H1 (cell line): ENCODE data around the gene AGAP1. TPM values are rescaled to one million over a fixed set of nuclear protein-coding genes. Genes with fewer than 3 reads are reported as not detected.

Experiments
- CTCF ChIA-PET: fragments of 300-600 bp; sonication (Branson Sonifier 250); formaldehyde crosslinking; loops from one replicate; lab custom pipeline; 2021; ENCODE audit not compliant: partially characterized antibody; lab: Charles Lee
- POLR2A ChIA-PET: fragments of 300-600 bp; sonication (Branson Sonifier 250); formaldehyde crosslinking; loops from one replicate; lab custom pipeline; 2021; ENCODE audit warnings: inconsistent platforms; ENCODE audit not compliant: partially characterized antibody; lab: Charles Lee
- DNase-seq, 2 experiments: peaks; one replicate each; pipeline versions ENCODE4 v3.0.0 to v3.0.0-alpha.2; 2010 to 2022; ENCODE audit warnings: low spot score in 2 of 2, low read depth in 1 of 2, mixed read lengths in 1 of 2
- FAIRE-seq: peaks from 2 replicates; lab custom pipeline; 2011; peaks lifted over from hg19 to GRCh38; lab: Jason Lieb, UNC
- H2AFZ ChIP-seq: 2 replicates; pipeline ENCODE4 v1.8.1; 2012; ENCODE audit warnings: low read length, inconsistent platforms
- H2AK5ac ChIP-seq: 2 replicates; pipeline ENCODE4 v1.6.1; 2013; ENCODE audit warnings: low read depth, low read length
- H2BK120ac ChIP-seq: replicated peaks from 2 replicates; pipeline ENCODE3; 2013; ENCODE audit warnings: low read depth, low read length, inconsistent platforms
- H2BK12ac ChIP-seq: 2 replicates; pipeline ENCODE4 v1.6.1; 2013; ENCODE audit warnings: low read depth, low read length
- H2BK15ac ChIP-seq: 2 replicates; pipeline ENCODE4 v1.6.1; 2013; ENCODE audit warnings: low read length
- H2BK20ac ChIP-seq: 2 replicates; pipeline ENCODE4 v1.6.1; 2013; ENCODE audit warnings: low read length
- H2BK5ac ChIP-seq: 2 replicates; pipeline ENCODE4 v1.6.1; 2013; ENCODE audit warnings: low read depth, low read length
- H3K14ac ChIP-seq: 2 replicates; pipeline ENCODE4 v1.6.1; 2013; ENCODE audit warnings: inconsistent platforms; ENCODE audit not compliant: insufficient read length
- H3K18ac ChIP-seq: 2 replicates; pipeline ENCODE4 v1.6.1; 2013; ENCODE audit warnings: low read length; ENCODE audit errors: extremely low read depth
- H3K23ac ChIP-seq: 2 replicates; pipeline ENCODE4 v1.6.1; 2013; ENCODE audit warnings: inconsistent platforms; ENCODE audit not compliant: insufficient read length
- H3K23me2 ChIP-seq: 2 replicates; pipeline ENCODE4 v1.6.1; 2013; ENCODE audit warnings: low read depth, low read length
- H3K27ac ChIP-seq: 2 replicates; pipeline ENCODE4 v1.6.1; 2011; ENCODE audit warnings: low read depth, low read length, inconsistent platforms
- H3K27me3 ChIP-seq, 4 experiments: replicated peaks in 1 of 4; 1 replicate in 1 of 4; 2 replicates in 3 of 4; pipeline versions ENCODE4 v1.6.1 to v1.8.1; 2011 to 2013; ENCODE audit warnings: low read length in 3 of 4, mild to moderate bottlenecking in 3 of 4, inconsistent platforms in 2 of 4, mixed read lengths in 2 of 4, moderate library complexity in 1 of 4; ENCODE audit not compliant: control insufficient read depth in 3 of 4, insufficient read depth in 3 of 4; ENCODE audit errors: extremely low read depth in 1 of 4
- H3K36me3 ChIP-seq, 4 experiments: 2 replicates each; pipeline versions ENCODE4 v1.6.1 to v1.8.1; 2011 to 2013; ENCODE audit warnings: mild to moderate bottlenecking in 4 of 4, low read length in 3 of 4, moderate library complexity in 2 of 4, control low read depth in 1 of 4, inconsistent platforms in 1 of 4; ENCODE audit not compliant: insufficient read depth in 4 of 4, control insufficient read depth in 2 of 4
- H3K4ac ChIP-seq: replicated peaks from 2 replicates; pipeline ENCODE3; 2013; ENCODE audit warnings: low read length, low read depth, mixed read lengths, inconsistent platforms; ENCODE audit not compliant: insufficient read length
- H3K4me1 ChIP-seq, 4 experiments: replicated peaks in 1 of 4; 1 replicate in 1 of 4; 2 replicates in 3 of 4; pipeline versions ENCODE4 v1.6.1 to v1.8.1; 2011 to 2013; ENCODE audit warnings: low read length in 3 of 4, inconsistent platforms in 2 of 4, mixed read lengths in 1 of 4; ENCODE audit not compliant: insufficient read depth in 4 of 4, control insufficient read depth in 3 of 4
- H3K4me2 ChIP-seq, 2 experiments: 2 replicates each; pipeline versions ENCODE4 v1.6.1 to v1.8.1; 2011 to 2013; ENCODE audit warnings: low read depth in 2 of 2, low read length in 2 of 2, control low read depth in 1 of 2, inconsistent platforms in 1 of 2, mild to moderate bottlenecking in 1 of 2; ENCODE audit not compliant: insufficient read depth in 1 of 2
- H3K4me3 ChIP-seq, 4 experiments: fragments of 200-600, 300-600 bp in 1 of 4; sonication (generic), shearing (Covaris generic), sonication (Bioruptor Twin) in 1 of 4; 2 replicates each; pipeline versions ENCODE4 v1.5.1 to v1.8.1; 2011 to 2016; ENCODE audit warnings: low read length in 4 of 4, low read depth in 3 of 4, control low read depth in 2 of 4, inconsistent platforms in 2 of 4, mild to moderate bottlenecking in 2 of 4, mixed read lengths in 1 of 4, moderate library complexity in 1 of 4; ENCODE audit not compliant: insufficient read depth in 2 of 4; ENCODE audit errors: extremely low read depth in 1 of 4
- H3K56ac ChIP-seq: replicated peaks from 2 replicates; pipeline ENCODE3; 2013; ENCODE audit warnings: low read depth, mild to moderate bottlenecking, mixed read lengths, low read length, inconsistent platforms; ENCODE audit not compliant: insufficient read length
- H3K79me1 ChIP-seq: 2 replicates; pipeline ENCODE4 v1.6.1; 2013; ENCODE audit warnings: low read depth, low read length, control low read depth
- H3K79me2 ChIP-seq, 2 experiments: 2 replicates each; pipeline versions ENCODE4 v1.6.1 to v1.8.1; 2012 to 2013; ENCODE audit warnings: low read length in 2 of 2, mild to moderate bottlenecking in 2 of 2, inconsistent platforms in 1 of 2; ENCODE audit not compliant: insufficient read depth in 2 of 2, control insufficient read depth in 1 of 2
- H3K9ac ChIP-seq, 4 experiments: replicated peaks in 1 of 4; 1 replicate in 1 of 4; 2 replicates in 3 of 4; pipeline versions ENCODE4 v1.6.1 to v1.8.1; 2011 to 2013; ENCODE audit warnings: low read depth in 3 of 4, low read length in 3 of 4, control low read depth in 2 of 4, mild to moderate bottlenecking in 2 of 4, moderate library complexity in 2 of 4, inconsistent platforms in 1 of 4; ENCODE audit errors: extremely low read depth in 1 of 4
- H3K9me3 ChIP-seq, 2 experiments: 2 replicates each; pipeline versions ENCODE4 v1.6.1 to v1.8.1; 2012 to 2013; ENCODE audit warnings: mild to moderate bottlenecking in 2 of 2, moderate library complexity in 2 of 2, control low read depth in 1 of 2, inconsistent platforms in 1 of 2, low read depth in 1 of 2, low read length in 1 of 2, mixed read lengths in 1 of 2; ENCODE audit not compliant: insufficient read depth in 2 of 2
- H4K20me1 ChIP-seq, 2 experiments: replicated peaks in 1 of 2; 2 replicates each; pipeline versions ENCODE3 to v1.8.1; 2011 to 2013; ENCODE audit warnings: inconsistent platforms in 2 of 2, low read length in 2 of 2, mild to moderate bottlenecking in 1 of 2; ENCODE audit not compliant: insufficient read depth in 2 of 2, control insufficient read depth in 1 of 2
- H4K5ac ChIP-seq: 2 replicates; pipeline ENCODE4 v1.6.1; 2013; ENCODE audit warnings: low read length, low read depth, mixed read lengths, inconsistent platforms; ENCODE audit not compliant: insufficient read length
- H4K8ac ChIP-seq: 2 replicates; pipeline ENCODE4 v1.8.0; 2013; ENCODE audit warnings: mild to moderate bottlenecking, moderate library complexity, low read length, inconsistent platforms; ENCODE audit not compliant: insufficient read depth; ENCODE audit errors: extremely low read depth
- H4K91ac ChIP-seq: replicated peaks from 2 replicates; pipeline ENCODE3; 2013; ENCODE audit warnings: low read length, mixed read lengths, inconsistent platforms; ENCODE audit not compliant: insufficient read length
- BRCA1 ChIP-seq: IDR thresholded peaks from 2 replicates; pipeline ENCODE4 v1.6.1; 2012; ENCODE audit warnings: low read depth, low read length, improper control_type of control experiment
- CHD1 ChIP-seq: IDR thresholded peaks from 2 replicates; pipeline ENCODE4 v1.6.1; 2012; ENCODE audit warnings: low read depth, low read length, improper control_type of control experiment
- EP300 ChIP-seq, 2 experiments: IDR thresholded peaks; 1 replicate in 1 of 2; 2 replicates in 1 of 2; pipeline ENCODE4 v1.6.1; 2011 to 2012; ENCODE audit warnings: low read depth in 2 of 2, low read length in 2 of 2, mild to moderate bottlenecking in 2 of 2, borderline replicate concordance in 1 of 2, inconsistent platforms in 1 of 2, moderate library complexity in 1 of 2
- HDAC2 ChIP-seq, 2 experiments: fragments of 300-600 bp in 1 of 2; sonication (generic) in 1 of 2; IDR thresholded peaks; 2 replicates each; pipeline ENCODE4 v1.6.1; 2011 to 2012; ENCODE audit warnings: low read depth in 2 of 2, low read length in 2 of 2, mild to moderate bottlenecking in 2 of 2, moderate library complexity in 2 of 2, borderline replicate concordance in 1 of 2, inconsistent platforms in 1 of 2
- JUN ChIP-seq: IDR thresholded peaks from 2 replicates; pipeline ENCODE4 v1.6.1; 2011; ENCODE audit warnings: low read depth, mild to moderate bottlenecking, improper control_type of control experiment, low read length
- NANOG ChIP-seq: IDR thresholded peaks from 2 replicates; pipeline ENCODE4 v1.6.1; 2011; ENCODE audit warnings: low read length, low read depth, mild to moderate bottlenecking, inconsistent platforms; ENCODE audit not compliant: insufficient read depth, poor library complexity, severe bottlenecking
- SP2 ChIP-seq: IDR thresholded peaks from 2 replicates; pipeline ENCODE4 v1.6.1; 2012; ENCODE audit warnings: mild to moderate bottlenecking, low read length, inconsistent platforms
- YY1 ChIP-seq: IDR thresholded peaks from 2 replicates; pipeline ENCODE4 v1.6.1; 2011; ENCODE audit warnings: low read depth, mild to moderate bottlenecking, low read length
- WGBS, 2 experiments: shearing (Covaris generic) in 1 of 2; methylation state at CpG; one replicate each; pipeline versions ENCODE4 v1.1.6 to v1.1.7; 2013 to 2015; ENCODE audit warnings: low lambda C conversion rate in 2 of 2, mixed read lengths in 2 of 2, inconsistent platforms in 1 of 2, low coverage in 1 of 2, missing lambda C conversion rate in 1 of 2; ENCODE audit not compliant: insufficient replicate concordance in 2 of 2, insufficient coverage in 1 of 2, insufficient read length in 1 of 2; ENCODE audit errors: extremely low coverage in 1 of 2, missing lambda C conversion rate in 1 of 2; 5-methylcytosine and 5-hydroxymethylcytosine counted together
- polyA plus RNA-seq, 7 experiments: library from polyadenylated mRNA; depleted of rRNA in 3 of 7; stranded (reverse) in 5 of 7; unstranded in 2 of 7; fragments of >200 nt in 5 of 7; fragments of 200-250 nt in 2 of 7; gene quantifications; 1 replicate in 5 of 7; 2 replicates in 1 of 7; 4 replicates in 1 of 7; pipeline versions ENCODE4 v1.2.1 to v1.2.3, GENCODE V29; 2011 to 2013; ENCODE audit warnings: missing spikeins in 2 of 7, mixed read lengths in 2 of 7
- total RNA-seq: library from RNA; stranded (reverse); fragmentation: NEBNext Ultra II Directional; extraction: Animal tissue kit (Norgen Biotek cat#: 25700); gene quantifications from 2 replicates; pipeline ENCODE4 v1.2.1, GENCODE V29; 2021
- TF ChIP-seq, protein P1 (sequence below): IDR thresholded peaks from 2 replicates; pipeline ENCODE4 v1.6.1; 2012; ENCODE audit warnings: inconsistent platforms

Gene AGAP1
- total and polyA plus RNA-seq, 2 of the 8 experiments (the other 6 are each of a cell fraction or from before 2014, with no cell fraction given) = 18.1 to 39.4 TPM

DNA sequence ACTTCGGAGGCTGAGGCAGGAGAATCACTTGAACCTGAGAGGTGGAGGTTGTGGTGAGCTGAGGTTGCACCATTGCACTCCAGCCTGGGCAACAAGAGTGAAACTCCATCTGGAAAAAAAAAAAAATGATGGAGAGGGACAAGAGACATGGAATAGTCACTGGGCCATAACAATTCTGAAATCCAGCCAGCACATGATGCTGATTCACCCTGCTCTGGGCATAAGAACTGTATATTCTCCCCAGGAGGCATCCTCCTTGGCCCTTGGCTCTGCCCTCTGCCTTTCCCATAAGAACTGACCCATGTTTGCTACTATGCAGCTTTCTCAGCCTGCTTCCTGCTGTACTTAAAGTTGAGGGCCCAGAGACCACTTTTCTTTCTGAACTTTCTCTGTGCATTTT is 376.7 kb downstream of the AGAP1 start:
- no peaks in the 10 kb centered on the region for H3K23me2 ChIP-seq
- H3K4me2 ChIP-seq = no peak overlapping the region
- peaks cover 0 to 16% (median 3%) of the 10 kb centered on the region in 4 experiments; a peak in 6 of 7 replicates for H3K4me1 ChIP-seq
- no peak overlapping the region for H3K4me3 ChIP-seq
- H2AFZ ChIP-seq = no peak overlapping the region
- H2BK12ac ChIP-seq = no peak overlapping the region
- H3K14ac ChIP-seq = no peak overlapping the region
- peaks cover 0 to 9% of the 10 kb centered on the region in 2 experiments; a peak in 2 of 4 replicates for H3K9me3 ChIP-seq
- no peak overlapping the region for H3K4ac ChIP-seq
- no peak overlapping the region for H4K91ac ChIP-seq
- no peaks in the 10 kb centered on the region; a peak in 1 of 4 replicates for H3K79me2 ChIP-seq
- no peak overlapping the region for H4K5ac ChIP-seq
- no peak overlapping the region for H3K18ac ChIP-seq
- no peak overlapping the region for H2BK120ac ChIP-seq
- no peak overlapping the region for H3K9ac ChIP-seq
- 90% methylated on average over 1 of the region's 1 CpG; no CpG with 5 or more reads in 1 of the 2 experiments for WGBS, 2 experiments
- peaks cover 2% of the 10 kb centered on the region; the same call in 1 of the 2 replicates for H3K79me1 ChIP-seq
- no peak overlapping the region for H3K23ac ChIP-seq
- no peak overlapping the region for H2BK20ac ChIP-seq
- DNase-seq = no peak
- H2BK5ac ChIP-seq = no peak overlapping the region
- H3K27ac ChIP-seq = no peak overlapping the region
- H4K20me1 ChIP-seq = no peaks in the 10 kb centered on the region
- no peak for FAIRE-seq
- no peaks in the 10 kb centered on the region for H3K27me3 ChIP-seq
- ChIA-PET CTCF (no interaction called here), POLR2A (no interaction called here)
- H4K8ac ChIP-seq = no peak overlapping the region
- no peak overlapping the region for H2BK15ac ChIP-seq
- no peak overlapping the region for H2AK5ac ChIP-seq
- no peaks in the 10 kb centered on the region for H3K36me3 ChIP-seq
- H3K56ac ChIP-seq = no peak overlapping the region
- TF ChIP-seq, protein P1, sequence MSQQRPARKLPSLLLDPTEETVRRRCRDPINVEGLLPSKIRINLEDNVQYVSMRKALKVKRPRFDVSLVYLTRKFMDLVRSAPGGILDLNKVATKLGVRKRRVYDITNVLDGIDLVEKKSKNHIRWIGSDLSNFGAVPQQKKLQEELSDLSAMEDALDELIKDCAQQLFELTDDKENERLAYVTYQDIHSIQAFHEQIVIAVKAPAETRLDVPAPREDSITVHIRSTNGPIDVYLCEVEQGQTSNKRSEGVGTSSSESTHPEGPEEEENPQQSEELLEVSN = no peak
- no peak for TF ChIP-seq SP2
- TF ChIP-seq EP300 (IDR thresholded peaks at IDR 0.05; ENCODE audit: borderline replicate concordance in 1 of 2, low read depth in 2 of 2, low read length in 2 of 2) = no peak
- no peak for TF ChIP-seq HDAC2 (IDR thresholded peaks at IDR 0.05; ENCODE audit: borderline replicate concordance in 1 of 2, low read depth in 2 of 2, low read length in 2 of 2)
- no peak for TF ChIP-seq NANOG
- TF ChIP-seq JUN = no peak
- TF ChIP-seq YY1 = no peak
- no peak for TF ChIP-seq CHD1
- TF ChIP-seq BRCA1 = no peak
